GM18909 (cell line): ENCODE measurements around the gene DPP10.
"Not testable (repeated sequence)": the region's sequence is repeated elsewhere in the genome, so short reads cannot be mapped to it uniquely, and the experiment has no call there.

Experiments
- ATAC-seq: cut with Tn5 transposase; IDR thresholded peaks from one replicate; pipeline ENCODE4 v1.9.1; 2021; ENCODE audit warnings: mild to moderate bottlenecking; ENCODE audit not compliant: unreplicated experiment, poor library complexity

The DPP10 gene

GRCh38 chr2:114499101-114499500 lies 56.7 kb downstream of the DPP10 start:
- ATAC-seq = no peak

- ATAC-seq = no peak
Observed at GRCh38 chr2:114507744-114508143, 65.3 kb downstream of the DPP10 start.

GRCh38 chr2:114515882-114516281 lies 73.4 kb downstream of the DPP10 start:
- no peak for ATAC-seq

GRCh38 chr2:114517580-114517979 lies 75.1 kb downstream of the DPP10 start:
- ATAC-seq = no peak

- no peak for ATAC-seq
Observed at GRCh38 chr2:114518738-114519137, 76.3 kb downstream of the DPP10 start.

- not testable (repeated sequence) for ATAC-seq
Observed at GRCh38 chr2:114522612-114523011, 80.2 kb downstream of the DPP10 start.

- ATAC-seq = no peak
Observed at GRCh38 chr2:114525955-114526354, 83.5 kb downstream of the DPP10 start.

GRCh38 chr2:114526841-114527240 lies 84.4 kb downstream of the DPP10 start:
- ATAC-seq = no peak

GRCh38 chr2:114527330-114527983 lies 85.0 kb downstream of the DPP10 start:
- ATAC-seq = no peak

- no peak for ATAC-seq
Observed at GRCh38 chr2:114534116-114535084, 92.0 kb downstream of the DPP10 start.

- ATAC-seq = no peak
Observed at GRCh38 chr2:114537777-114538176, 95.3 kb downstream of the DPP10 start.

GRCh38 chr2:114542695-114543094 lies 100.3 kb downstream of the DPP10 start:
- no peak for ATAC-seq

- ATAC-seq = no peak
Observed at GRCh38 chr2:114543236-114543766, 100.9 kb downstream of the DPP10 start.

- no peak for ATAC-seq
Observed at GRCh38 chr2:114545052-114545451, 102.6 kb downstream of the DPP10 start.

GRCh38 chr2:114546531-114546930 lies 104.1 kb downstream of the DPP10 start:
- no peak for ATAC-seq

- no peak for ATAC-seq
Observed at GRCh38 chr2:114548151-114548550, 105.7 kb downstream of the DPP10 start.

GRCh38 chr2:114550364-114550763 lies 107.9 kb downstream of the DPP10 start:
- ATAC-seq = no peak

GRCh38 chr2:114550895-114551793 lies 108.7 kb downstream of the DPP10 start:
- peak; percentile 58 for ATAC-seq

- ATAC-seq = no peak
Observed at GRCh38 chr2:114553027-114553426, 110.6 kb downstream of the DPP10 start.

GRCh38 chr2:114569166-114569565 lies 126.7 kb downstream of the DPP10 start:
- ATAC-seq = no peak
